K562 treated with DMSO at 1 percent for 4 hours (cell line): ENCODE measurements around the gene DCAF8L1. TPM values are rescaled to one million over a fixed set of nuclear protein-coding genes. Genes with fewer than 3 reads are reported as not detected.

Experiments used
- total RNA-seq: library from RNA; unstranded; fragments of 300-600 nt; gene quantifications from 2 replicates; pipeline ENCODE4 v1.2.3, GENCODE V29; 2022; ENCODE audit not compliant: insufficient read depth

Gene DCAF8L1
- total RNA-seq = not detected in 2 replicates

DNA sequence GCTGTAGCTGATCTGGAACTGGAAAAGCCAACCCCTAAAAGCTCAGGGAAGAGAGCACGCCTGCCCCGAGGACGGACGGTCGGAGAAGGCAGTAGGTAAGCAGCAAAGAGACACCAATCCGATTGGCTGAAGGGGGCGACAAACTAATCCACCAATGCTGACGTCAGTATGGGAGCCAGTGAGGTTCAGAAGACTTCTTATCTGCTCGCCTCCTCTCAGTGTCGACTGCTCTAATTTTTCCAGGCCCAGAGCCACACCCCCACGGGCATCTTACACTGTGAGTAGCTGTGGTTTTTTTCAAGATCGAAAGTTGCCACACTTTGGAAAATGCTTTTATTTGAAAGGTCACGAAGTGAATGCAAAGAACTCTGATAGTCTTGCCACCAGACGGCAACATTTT is at the start of gene DCAF8L1:
TSS of gene DCAF8L1 (minus strand) at position 101 of the 400 bp plus-strand sequence. CDS start 115 bp downstream, outside the sequence.

Other genes with a start within 250 kb of the DCAF8L1 start
- not detected in 2 replicates for gene MAGEB10, start 173.5 kb downstream of the DCAF8L1 start, total RNA-seq